Fibroblast of the conjunctiva (primary cell): ENCODE results near the gene ABCC4.
A peak's percentile ranks its signal among the peaks of the same experiment; 100 is the strongest.
"Not testable (repeated sequence)": the region's sequence is repeated elsewhere in the genome, so short reads cannot be mapped to it uniquely, and the experiment has no call there.

ENCODE experiments used
- DNase-seq: peaks from one replicate; pipeline ENCODE4 v3.0.0-alpha.2; 2010; ENCODE audit warnings: low read depth

Gene ABCC4

DNA sequence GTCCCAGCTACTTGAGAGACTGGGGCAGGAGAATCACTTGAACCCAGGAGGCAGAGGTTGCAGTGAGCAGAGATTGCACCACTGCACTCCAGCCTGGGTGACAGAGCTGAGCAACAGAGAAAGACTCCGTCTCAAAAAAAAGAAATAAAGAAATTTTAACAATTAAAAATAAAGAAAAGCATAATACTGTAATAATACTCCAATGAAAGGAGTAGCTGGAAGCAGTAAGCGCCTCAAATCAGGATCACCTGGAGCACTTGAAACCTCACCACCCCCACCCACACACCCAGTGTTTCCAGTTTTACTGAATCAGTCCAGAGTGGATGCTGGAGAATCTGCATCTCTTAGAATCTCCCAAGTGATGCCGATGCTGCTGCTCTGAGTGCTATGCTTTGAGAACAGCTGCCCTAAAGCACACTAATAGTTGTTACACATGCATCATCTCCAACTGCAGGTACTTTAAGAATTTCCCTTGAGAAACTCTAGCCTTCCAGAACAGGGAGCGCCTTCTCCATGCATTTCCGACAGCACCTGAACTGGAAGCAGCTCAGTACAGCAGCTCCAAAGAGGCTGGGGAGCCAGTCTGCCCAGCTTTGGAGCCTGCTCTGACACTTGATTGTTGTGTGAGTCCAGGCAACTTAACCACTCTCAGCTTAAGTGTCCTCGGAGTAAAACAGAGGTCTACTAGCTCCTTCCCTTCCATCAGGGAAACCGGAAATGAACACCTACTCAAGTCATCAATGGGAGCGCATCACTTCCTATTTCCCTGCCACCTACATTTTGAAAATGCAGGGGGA is 2.9 kb downstream of the ABCC4 start:
- no peak for DNase-seq

DNA sequence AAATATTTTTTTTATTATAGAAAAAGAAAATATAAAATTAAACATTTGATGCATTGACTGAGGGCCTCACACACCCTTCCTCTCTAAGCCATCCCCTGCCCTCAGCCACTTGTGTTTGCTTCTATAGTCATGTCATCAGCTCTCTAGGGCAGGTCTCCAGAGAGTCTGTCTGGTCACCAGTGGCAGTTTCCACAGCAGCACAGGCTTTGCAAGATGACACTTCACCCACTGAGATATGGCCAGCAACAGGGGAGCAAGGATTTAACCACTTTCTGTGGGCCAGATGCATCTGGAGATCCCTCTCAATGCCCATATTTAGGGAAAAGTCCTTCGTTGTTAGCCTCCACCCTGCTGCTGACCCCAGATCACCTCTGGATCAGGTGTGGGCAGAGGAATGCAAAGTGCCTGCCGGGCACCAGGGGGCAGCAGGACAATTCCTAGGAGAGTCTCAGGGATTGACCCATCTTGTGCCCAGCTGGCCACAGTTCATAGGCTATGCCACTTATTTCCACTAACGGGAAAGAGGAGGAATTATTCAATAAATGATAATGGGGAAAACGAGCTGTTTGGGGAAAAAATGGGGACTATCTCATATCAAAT is 4.8 kb downstream of the ABCC4 start:
- DNase-seq = no peak

DNA sequence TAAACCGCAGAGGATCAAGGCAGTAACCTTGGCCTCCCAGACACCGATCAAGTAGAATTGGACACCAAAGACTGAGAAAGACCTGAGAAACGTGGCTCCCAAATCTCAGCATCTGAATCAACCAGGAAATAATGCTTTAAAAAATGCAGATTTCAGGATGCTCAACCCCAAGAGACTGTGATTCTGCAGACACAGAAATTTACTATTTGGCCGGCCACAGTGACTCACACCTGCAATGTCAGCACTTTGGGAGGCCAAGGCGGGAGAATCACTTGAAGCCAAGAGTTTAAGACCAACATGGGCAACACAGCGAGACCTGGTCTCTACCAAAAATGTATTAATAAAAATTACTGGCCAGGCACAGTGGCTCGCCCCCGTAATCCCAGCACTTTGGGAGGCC is 6.2 kb downstream of the ABCC4 start:
- DNase-seq = no peak

DNA sequence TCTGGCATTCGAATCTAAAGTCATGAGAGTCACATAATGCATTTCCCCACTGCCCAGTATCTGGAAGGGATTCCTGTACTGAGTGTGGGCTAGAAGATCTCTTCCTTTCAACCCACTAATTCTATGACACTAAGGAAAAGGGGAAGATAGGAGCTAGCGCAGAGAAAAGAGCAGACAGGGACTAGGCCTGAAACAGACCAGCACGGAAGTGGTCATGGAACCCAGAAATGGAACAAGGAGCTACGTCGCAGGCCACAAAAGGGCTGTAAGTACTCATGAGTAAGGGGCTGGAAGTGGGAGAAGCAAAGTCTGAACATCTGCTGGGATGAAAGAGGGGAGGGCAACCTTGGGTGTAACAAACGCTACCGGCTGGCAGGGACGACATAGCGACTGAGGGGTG is 8.6 kb downstream of the ABCC4 start:
- DNase-seq = no peak

DNA sequence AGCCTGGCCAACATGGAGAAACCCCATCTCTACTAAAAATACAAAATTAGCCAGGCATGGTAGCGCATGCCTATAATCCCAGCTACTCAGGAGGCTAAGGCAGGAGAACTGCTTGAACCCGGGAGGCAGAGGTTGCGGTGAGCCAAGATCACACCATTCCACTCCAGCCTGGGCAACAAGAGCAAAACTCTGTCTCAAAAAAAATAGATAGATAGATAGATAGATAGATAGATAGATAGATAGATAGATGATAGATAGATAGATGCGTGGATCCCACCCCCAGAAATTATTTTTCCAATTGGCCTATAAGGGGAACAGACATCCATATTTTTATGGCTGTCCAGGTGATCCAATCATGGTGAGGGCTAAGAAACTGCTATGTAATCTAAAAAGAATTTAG is 11.3 kb downstream of the ABCC4 start:
- not testable (repeated sequence) for DNase-seq

DNA sequence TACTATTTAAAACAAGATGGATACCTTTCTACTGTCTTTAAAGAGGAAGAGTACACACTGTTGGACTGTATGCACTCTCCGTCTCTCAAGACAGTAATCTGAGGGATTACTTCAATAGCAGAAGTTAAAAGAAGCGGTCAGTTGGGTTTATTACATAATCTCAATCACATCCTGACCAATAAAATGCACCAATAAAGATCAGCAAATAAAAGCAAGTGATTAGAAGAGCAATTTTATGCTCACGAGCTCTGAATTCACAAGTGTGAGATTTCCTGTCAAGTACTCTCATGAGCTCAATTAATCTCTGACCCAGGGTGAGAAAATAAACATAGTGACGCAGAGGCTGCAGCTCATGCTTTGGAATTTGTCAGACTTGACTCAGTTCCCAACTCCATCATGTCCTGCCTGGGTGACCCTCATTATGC is 12.2 kb downstream of the ABCC4 start:
- no peak for DNase-seq

DNA sequence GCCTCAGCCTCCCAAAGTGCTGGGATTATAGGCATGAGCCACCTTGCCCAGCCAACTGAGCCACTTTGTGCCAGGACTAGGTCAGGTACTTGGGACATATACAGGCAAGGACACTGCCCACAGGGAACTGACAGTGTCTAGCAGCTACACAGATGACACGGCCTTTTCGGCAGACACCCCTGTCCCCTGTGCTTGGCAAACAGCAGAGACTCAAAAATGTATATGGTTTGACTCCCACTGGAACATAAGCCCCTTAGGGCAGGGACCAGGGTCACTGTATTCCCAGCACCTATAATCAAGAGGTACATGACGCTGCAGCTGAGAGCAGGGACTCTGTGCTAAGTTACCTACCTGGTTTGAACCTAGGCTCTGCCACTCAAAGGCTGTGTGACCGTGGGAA is 16.8 kb downstream of the ABCC4 start:
- no peak for DNase-seq

DNA sequence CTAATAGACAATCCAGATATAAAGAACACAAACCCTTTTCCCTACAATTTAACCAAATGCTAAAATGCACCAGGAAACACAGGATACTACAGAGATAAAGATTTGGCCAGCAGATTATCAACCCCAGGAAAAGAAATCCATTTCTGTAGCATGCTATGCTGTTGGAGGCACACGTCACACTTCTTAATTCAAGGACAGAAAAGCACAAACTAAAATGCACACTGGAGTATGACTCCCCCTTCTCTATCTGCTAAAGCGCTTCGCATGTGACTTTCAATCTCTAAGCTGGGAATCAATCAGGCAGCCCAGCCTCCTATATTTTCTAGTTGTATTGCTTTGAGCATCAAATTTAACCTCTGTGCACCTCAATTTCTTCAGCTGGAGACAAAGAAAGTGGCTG is 22.2 kb downstream of the ABCC4 start:
- DNase-seq = no peak

DNA sequence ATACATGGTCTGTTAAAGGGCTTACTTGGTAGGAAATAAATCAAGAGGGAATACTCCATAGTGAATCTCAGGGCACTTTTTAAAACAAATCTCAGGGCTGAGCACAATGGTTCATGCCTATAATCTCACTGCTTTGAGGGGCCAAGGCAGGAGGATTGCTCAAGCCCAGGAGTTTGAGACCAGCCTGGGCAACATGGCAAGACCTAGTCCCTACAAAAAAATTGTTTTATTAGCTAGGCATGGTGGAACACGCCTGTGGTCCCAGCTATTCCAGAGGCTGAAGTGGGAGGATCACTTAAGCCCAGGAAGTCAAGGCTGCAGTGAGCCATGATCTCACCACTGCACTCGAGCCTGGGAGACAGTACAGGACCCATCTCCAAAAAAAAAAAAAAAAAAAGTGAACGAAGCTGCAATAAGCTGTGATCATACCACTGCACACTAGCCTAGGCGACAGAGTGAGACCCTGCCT is 25.2 kb downstream of the ABCC4 start:
- DNase-seq = no peak

DNA sequence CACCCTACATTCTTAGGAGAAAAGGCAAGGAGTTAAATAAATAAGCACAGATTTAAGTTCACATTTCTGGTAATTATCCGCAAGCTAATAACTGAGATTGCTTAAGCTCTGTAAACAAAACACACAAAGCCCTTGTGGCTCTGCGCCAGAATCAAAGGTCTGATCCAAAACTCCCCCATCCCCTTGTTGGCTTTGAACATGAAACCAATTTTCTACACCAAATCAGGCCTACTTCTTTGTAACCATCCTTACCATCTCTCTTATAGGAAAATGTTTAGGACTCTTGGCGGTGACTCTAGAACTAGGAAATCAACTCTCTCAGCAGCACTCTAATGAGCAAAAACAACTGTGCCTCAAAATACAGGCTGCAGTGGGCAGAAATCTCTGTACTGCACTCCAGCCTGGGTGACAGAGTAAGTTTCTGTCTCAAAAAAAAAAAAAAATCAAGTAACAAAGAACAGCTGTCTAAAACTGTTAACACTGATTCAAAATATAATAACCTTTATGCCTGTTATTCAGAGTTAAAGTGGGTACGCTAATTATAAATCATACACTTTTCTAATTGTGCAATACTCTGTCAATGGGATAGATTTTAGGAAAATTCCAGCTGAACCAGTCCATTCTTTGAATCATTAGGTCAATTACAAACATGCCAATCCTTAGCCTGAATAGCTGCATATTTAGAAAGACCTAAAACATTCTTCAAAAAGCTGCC is 25.8 kb downstream of the ABCC4 start:
- no peak for DNase-seq

DNA sequence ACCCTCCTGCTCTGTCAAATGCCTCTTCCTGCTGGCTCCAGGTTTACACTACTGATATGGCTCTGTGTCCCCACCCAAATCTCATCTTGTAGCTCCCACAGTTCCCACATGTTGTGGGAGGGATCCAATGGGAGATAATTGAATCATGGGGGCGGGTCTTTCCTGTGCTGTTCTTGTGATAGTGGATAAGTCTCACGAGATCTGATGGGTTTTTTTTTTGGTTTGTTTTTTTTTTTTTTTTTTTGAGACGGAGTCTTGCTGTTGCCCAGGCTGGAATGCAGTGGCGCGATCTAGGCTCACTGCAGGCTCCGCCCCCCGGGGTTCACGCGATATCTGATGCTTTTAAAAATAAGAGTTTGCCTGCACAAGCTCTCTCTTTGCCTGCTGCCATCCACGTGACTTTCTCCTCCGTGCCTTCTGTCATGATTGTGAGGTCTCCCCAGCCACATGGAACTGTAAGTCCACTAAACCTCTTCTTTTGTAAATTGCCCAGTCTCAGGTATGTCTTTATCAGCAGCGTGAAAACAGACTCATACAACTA is 27.6 kb downstream of the ABCC4 start:
- DNase-seq = not testable (repeated sequence)

DNA sequence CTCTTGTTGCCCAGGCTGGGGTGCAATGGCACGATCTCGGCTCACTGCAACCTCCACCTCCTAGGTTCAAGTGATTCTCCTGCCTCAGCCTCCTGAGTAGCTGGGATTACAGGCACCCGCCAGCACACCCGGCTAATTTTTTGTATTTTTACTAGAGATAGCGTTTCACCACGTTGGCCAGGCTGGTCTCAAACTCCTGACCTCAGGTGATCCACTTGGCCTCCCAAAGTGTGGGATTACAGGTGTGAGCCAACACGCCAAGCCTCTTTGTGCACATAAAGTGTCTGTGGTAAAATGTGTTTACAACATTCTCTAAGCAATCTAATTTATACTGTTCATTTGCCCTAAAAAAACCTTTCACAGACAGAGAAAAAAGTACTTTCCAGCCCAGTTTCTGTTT is 29.2 kb downstream of the ABCC4 start:
- not testable (repeated sequence) for DNase-seq

DNA sequence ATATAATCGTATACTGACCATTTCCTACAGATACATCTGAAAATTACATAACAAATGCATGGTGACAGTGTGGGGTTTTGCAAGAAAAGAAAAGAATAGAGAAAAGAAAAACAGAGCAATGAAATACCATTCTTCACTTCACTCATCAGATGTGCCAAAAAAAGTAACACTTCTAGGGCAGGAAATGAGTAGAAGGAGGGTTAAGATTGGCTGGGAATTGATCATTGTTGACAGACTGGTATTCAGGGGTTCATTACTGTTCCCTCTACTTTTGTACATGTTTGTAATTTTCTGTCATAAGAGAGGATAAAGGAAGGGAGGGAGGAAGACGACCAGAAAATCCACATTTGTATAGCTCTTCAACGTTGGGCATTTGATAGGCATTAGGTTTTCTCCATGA is 31.5 kb downstream of the ABCC4 start:
- no peak for DNase-seq

DNA sequence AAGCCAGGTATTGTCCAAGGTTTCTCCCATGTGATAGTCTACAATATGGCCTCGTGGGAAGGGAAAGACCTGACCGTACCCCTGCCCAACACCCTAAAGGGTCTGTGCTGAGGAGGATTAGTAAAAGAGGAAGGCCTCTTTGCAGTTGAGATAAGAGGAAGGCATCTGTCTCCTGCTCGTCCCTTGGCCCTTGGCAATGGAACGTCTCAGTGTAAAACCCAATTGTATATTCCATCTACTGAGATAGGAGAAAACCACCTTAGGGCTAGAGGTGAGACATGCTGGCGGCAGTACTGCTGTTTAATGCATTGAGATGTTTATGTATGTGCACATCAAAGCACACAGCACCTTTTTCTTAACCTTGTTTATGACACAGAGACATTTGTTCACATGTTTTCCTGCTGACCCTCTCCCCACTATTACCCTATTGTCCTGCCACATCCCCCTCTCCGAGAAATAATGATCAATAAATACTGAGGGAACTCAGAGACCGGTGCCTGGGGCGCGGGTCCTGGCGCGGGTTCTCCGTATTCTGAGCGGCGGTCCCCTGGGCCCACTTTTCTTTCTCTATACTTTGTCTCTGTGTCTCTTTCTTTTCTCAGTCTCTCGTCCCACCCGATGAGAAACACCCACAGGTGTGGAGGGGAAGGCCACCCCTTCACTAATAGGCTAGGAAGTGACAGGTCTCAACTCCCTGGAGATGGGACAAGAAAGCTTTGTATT is 32.7 kb downstream of the ABCC4 start:
- not testable (repeated sequence) for DNase-seq

DNA sequence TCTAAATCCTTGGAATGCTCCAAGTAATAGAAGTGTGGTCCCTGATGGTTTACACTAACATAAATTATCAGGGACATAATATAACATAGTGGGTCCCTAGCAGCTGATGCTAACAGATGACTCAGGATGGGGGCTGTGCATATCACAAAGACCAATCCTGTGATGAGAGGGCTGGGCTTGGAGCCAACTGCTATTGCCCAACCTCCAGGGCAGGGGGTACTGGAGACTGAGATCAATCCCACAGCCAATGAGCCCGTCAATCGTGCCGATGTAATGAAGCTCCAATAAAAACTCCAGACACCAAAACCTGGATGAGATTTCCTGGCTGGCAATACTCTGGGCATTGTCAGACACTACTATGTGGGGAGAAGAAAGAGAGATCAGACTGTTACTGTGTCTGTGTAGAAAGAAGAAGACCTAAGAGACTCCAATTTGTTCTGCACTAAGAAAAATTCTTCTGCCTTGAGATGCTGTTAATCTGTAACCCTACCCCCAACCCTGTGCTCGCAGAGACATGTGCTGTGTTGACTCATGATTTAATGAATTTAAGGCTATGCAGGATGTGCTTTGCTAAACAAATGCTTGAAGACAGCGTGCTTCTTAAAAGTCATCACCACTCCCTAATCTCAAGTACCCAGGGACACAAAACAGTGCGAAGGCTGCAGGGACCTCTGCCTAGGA is 33.4 kb downstream of the ABCC4 start:
- peak; percentile 77 for DNase-seq

DNA sequence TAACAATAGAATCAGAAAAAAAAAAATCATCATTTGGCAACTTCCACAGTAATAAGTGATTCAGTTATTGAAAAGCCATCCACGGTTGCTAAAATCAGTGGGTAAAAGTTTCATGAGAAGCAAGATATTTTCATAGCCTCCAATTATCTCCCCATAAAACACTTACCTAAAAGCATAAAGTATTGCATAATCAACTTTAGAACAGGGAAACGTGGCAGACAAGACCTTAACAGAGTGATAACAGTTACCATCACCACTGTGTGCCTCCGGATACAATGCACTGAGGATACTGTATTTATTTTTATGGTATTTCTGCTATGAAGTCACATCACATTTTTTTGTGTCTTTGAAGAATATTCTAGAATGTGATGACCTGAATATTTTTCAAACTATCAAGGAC is 37.0 kb downstream of the ABCC4 start:
- DNase-seq = no peak

DNA sequence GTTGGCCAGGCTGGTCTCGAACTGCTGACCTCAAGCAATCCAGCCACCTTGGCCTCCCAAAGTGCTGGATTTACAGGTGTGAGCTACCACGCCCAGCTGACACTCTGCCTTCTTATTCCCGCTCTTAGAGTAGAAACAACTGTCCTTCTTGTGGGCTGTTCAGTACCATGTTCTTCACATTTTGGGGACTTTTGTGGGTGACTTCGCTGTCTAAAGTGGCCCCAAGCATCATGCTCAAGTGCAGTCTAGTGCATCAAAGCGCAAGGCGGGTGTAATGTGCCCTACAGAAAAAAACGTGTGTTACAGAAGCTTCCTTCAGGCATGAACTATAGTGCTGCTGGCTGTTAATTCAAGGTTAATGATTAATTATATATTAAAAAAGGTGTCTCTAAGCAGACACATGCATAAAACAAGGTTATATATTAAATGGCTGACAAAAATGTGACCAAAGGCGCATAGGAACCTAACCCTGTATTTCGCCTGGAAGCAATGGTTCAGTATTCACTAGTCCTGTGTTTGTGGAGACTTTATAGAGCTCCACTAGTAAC is 38.3 kb downstream of the ABCC4 start:
- no peak for DNase-seq

DNA sequence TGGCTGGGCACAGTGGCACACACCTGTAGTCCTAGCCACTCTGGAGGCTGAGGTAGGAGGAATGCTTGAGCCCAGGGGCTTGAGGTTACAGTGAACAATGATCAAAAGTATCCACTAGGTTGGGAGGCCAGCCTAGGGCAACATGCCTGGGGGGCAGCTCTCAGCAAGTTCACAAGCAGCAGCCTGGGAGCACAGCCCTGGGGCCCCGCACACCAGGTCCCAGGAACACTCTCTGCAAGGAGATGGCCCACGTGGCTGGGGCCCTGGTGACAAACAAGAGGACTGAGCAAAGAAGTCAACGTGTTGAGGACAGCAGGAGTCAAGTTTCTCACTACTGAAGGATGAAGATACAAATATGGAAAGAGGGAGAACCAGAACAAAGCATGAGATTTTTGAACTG is 39.3 kb downstream of the ABCC4 start:
- no peak for DNase-seq

DNA sequence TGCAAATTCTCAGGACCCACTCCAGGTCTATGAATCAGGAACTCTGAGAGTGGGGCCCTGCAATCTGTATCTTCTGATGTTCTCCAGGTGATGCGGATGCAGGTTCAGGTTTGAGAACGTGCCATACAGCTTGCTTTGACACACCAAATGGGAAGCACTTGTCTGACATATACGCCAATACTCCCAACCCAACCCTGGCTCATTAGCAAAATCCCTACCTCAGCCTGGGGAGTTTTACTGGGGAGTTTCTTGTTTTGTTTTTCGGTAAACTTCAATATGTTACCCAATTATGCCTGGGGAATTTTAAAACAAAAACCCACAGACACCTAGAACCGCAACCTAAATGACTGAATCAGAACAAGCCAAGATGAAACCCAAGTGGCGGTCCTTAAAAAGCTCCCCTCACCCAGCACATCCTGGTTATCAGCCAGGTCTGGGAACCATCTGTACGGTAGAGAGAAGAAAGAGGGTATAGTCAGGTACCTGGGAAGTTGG is 41.2 kb downstream of the ABCC4 start:
- no peak for DNase-seq

DNA sequence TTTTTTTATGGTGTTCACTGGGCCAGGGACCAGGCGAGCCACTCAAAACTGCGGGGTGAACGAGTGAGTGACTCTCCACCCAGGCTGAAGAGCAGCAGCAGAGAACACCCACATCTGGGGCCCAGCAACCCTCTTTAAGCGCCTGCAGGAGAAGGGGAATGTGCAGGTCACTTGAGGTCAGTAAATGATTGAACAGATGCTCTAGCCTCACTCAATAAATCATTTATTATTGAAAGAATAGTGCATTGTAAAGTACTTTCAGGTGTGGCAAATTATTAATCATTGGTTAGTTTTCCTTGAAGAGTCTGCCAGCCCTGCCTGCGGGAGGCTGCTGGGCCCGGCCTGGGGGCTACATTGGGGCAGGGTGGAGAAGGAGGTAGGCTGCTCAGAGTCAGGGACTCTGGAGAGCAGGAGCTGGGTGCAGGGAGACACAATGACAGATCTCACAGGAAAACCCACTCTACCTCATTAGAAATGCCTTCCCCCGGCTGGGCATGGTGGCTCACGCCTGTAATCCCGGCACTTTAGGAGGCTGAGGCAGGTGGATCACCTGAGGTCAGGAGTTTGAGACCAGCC is 42.5 kb downstream of the ABCC4 start:
- DNase-seq = no peak

DNA sequence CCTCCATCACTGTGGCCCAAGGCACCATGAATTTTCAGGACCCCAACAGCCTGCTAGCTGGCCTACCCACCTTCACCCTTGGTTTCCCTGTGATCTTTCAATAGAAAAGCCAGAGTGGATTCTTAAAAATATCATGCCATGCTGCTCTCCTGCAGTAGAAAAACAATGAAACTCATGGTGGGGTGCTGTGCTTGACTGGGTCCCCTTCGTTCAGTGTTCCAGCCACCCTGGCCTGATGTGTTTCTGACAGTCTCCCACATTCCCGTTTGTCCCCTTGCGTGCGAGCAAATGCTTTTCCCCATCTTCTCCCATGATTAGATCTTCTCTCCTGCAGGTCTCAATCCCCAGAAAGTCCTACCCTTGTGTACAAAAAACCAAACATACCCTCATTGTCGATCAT is 43.2 kb downstream of the ABCC4 start:
- no peak for DNase-seq
